ENCODE results near the gene MLYCD. TPM values are rescaled to one million over a fixed set of nuclear protein-coding genes. Genes with fewer than 3 reads are reported as not detected.
A peak's percentile ranks its signal among the peaks of the same experiment; 100 is the strongest.
"Not testable (repeated sequence)": the region's sequence is repeated elsewhere in the genome, so short reads cannot be mapped to it uniquely, and the experiment has no call there.

Gene MLYCD
- total RNA-seq, 3 donors from 2014 or later (not counting 1 experiment from before 2014, with no cell fraction given), result 8.5 to 13.2 (median 11.9) TPM

DNA sequence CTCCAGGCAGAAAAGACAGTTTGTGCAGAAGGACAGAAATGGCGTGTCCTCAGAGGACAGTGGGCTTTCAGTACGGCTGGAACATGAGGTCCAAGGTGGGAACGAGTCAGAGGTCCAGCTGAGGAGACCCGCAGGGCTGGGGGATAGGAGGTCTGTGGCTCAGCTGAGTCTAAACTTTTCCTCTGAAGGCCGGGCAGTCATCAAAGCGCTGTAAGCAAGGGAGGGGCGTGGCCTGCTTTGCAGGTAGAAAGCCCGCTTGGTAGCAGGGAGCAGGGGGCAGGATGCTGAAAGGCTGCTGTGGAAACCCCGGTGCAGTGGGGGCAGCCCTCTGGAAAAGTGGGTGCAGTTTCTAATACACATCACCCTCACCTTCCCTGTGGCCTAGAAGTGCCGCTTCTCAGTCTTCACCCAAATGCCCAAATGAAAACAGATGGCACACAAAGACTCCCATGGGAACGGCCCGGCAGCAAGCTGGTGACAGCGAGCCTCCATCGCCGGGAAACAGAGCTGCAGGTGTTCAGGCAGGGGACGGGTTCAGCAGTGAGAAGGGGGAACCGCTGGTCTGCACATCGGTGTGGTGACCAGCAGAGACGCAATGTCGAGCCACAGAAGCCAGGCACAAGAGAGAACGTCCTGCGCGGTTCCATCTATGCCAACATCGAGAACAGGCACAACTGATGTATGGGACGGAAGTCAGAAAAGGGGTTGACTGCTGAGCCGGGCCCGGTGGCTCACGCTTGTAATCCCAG is 41.9 kb downstream of the MLYCD start:
- no peak for DNase-seq
- Mint-ChIP-seq H3K4me3 (no peak overlapping the region), H3K9me3 (no peaks in the 10 kb centered on the region), H3K27me3 (ENCODE audit: low read depth in 2 of 2) (no peaks in the 10 kb centered on the region), H3K4me1 (peaks cover 0 to 6% of the 10 kb centered on the region in 2 donors), H3K36me3 (no peaks in the 10 kb centered on the region), H3K27ac (peak overlapping the region in 1 of 2 donors; percentile 10)
- WGBS (ENCODE audit: insufficient coverage), result 87% methylated on average over 28 of the region's 28 CpGs
- Histone ChIP-seq H3K27me3 (ENCODE audit: control insufficient read depth, insufficient read depth, low read length) (no peaks in the 10 kb centered on the region), H3K9me3 (ENCODE audit: control insufficient read depth, insufficient read depth, low read length) (no peaks in the 10 kb centered on the region), H3K4me3 (ENCODE audit: low read length) (no peak overlapping the region), H3K4me1 (ENCODE audit: control insufficient read depth, insufficient read depth, low read length) (peaks cover 3% of the 10 kb centered on the region), H3K36me3 (ENCODE audit: control insufficient read depth, insufficient read depth, low read length) (no peaks in the 10 kb centered on the region), H3K27ac (ENCODE audit: low read length) (no peak overlapping the region)
- TF ChIP-seq, protein P1, sequence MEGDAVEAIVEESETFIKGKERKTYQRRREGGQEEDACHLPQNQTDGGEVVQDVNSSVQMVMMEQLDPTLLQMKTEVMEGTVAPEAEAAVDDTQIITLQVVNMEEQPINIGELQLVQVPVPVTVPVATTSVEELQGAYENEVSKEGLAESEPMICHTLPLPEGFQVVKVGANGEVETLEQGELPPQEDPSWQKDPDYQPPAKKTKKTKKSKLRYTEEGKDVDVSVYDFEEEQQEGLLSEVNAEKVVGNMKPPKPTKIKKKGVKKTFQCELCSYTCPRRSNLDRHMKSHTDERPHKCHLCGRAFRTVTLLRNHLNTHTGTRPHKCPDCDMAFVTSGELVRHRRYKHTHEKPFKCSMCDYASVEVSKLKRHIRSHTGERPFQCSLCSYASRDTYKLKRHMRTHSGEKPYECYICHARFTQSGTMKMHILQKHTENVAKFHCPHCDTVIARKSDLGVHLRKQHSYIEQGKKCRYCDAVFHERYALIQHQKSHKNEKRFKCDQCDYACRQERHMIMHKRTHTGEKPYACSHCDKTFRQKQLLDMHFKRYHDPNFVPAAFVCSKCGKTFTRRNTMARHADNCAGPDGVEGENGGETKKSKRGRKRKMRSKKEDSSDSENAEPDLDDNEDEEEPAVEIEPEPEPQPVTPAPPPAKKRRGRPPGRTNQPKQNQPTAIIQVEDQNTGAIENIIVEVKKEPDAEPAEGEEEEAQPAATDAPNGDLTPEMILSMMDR (IDR thresholded peaks at IDR 0.05), result no peak
- intact Hi-C loops (cut with micrococcal nuclease), result no loop called here
- ATAC-seq, result no peak

DNA sequence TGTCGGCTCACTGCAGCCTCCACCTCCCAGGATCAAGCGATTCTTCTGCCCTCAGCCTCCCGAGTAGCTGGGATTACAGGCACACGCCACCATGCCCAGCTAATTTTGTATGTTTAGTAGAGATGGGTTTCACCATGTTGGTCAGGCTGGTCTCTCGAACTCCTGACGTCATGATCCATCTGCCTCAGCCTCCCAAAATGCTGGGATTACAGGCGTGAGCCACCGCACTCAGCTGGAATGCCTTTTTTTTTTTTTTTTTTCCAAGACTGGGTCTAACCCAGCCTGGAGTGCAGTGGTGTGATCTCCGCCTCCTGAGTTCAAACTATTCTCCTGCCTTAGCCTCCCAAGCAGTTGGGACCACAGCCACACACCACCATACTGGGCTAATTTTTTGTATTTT is 42.6 kb downstream of the MLYCD start:
- H3K4me3 Mint-ChIP-seq; H3K9me3 Mint-ChIP-seq; ATAC-seq; H3K27ac Mint-ChIP-seq; DNase-seq; H3K9me3 ChIP-seq (ENCODE audit: control insufficient read depth, insufficient read depth, low read length); H3K27me3 ChIP-seq (ENCODE audit: control insufficient read depth, insufficient read depth, low read length); H3K36me3 Mint-ChIP-seq; H3K4me1 ChIP-seq (ENCODE audit: control insufficient read depth, insufficient read depth, low read length); H3K27ac ChIP-seq (ENCODE audit: low read length); H3K4me3 ChIP-seq (ENCODE audit: low read length); H3K27me3 Mint-ChIP-seq (ENCODE audit: low read depth in 2 of 2); H3K4me1 Mint-ChIP-seq; H3K36me3 ChIP-seq (ENCODE audit: control insufficient read depth, insufficient read depth, low read length); intact Hi-C loops (cut with micrococcal nuclease): not testable (repeated sequence)
- WGBS (ENCODE audit: insufficient coverage), result 93% methylated on average over 8 of the region's 9 CpGs

DNA sequence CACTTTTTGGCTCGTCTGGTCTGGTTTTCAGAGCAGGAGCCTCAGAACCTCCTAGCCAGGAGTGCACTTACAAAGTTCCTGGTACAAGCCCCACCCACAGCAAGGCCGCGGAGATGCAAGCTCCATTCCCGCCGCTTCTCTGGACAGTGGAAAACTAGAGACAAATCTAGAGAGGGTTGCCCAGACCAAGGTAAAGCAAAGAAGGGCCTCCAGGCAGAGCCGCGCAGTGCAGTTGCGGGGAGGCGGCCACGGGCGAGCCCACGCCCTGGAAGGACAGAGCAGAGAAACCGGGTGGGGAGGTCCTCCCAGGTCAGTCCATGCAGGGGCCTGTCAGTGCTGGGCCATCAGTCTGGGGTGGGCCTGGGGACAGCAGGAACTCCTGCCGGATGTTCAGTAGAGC is 43.2 kb downstream of the MLYCD start:
- no peaks in the 10 kb centered on the region for H3K9me3 ChIP-seq (ENCODE audit: control insufficient read depth, insufficient read depth, low read length)
- Mint-ChIP-seq H3K4me1 (peaks cover 0 to 6% of the 10 kb centered on the region in 2 donors), H3K4me3 (no peak overlapping the region), H3K27ac (no peak overlapping the region), H3K27me3 (ENCODE audit: low read depth in 2 of 2) (no peaks in the 10 kb centered on the region), H3K9me3 (no peaks in the 10 kb centered on the region), H3K36me3 (no peaks in the 10 kb centered on the region)
- H3K4me3 ChIP-seq (ENCODE audit: low read length), result no peak overlapping the region
- no peaks in the 10 kb centered on the region for H3K36me3 ChIP-seq (ENCODE audit: control insufficient read depth, insufficient read depth, low read length)
- H3K27me3 ChIP-seq (ENCODE audit: control insufficient read depth, insufficient read depth, low read length), result no peaks in the 10 kb centered on the region
- intact Hi-C loops (cut with micrococcal nuclease), result no loop called here
- 90% methylated on average over 14 of the region's 14 CpGs for WGBS (ENCODE audit: insufficient coverage)
- no peak overlapping the region for H3K27ac ChIP-seq (ENCODE audit: low read length)
- ATAC-seq, result no peak
- no peak for DNase-seq
- peaks cover 3% of the 10 kb centered on the region for H3K4me1 ChIP-seq (ENCODE audit: control insufficient read depth, insufficient read depth, low read length)
- TF ChIP-seq, protein P1 (IDR thresholded peaks at IDR 0.05), result no peak

DNA sequence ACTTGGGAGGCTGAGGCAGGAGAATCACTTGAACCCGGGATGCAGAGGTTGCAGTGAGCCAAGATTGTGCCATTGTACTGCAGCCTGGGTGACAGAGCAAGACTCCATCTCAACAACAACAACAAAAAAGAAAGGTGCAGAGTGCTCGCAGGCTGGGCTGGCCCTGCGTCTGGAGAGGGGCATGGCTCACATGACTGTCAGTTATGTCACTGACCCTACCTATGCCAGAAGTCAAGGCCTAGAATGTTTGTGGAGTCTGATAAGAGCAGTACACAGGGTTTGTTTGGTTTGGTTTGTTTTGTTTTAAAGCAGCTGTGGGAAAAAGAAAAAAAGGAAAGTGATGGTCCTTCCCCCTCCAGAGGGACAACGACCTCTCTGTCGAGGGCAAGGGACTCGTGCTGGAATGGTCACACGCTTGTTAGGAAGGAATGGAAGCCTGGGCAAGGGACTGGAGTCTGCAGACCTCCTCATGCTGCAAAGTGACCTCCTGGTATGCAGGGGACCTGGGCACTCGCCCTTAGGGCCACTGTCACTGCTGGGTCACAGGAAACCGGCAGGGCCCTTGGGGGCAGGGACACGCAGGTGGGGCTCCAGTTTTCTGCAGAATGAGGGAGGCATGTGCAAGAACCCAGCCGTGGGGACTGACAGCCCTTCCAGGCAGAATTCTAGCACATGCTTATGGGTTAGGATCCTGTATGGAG is 44.0 kb downstream of the MLYCD start:
- WGBS (ENCODE audit: insufficient coverage), result 88% methylated on average over 11 of the region's 11 CpGs
- DNase-seq, result no peak
- no peaks in the 10 kb centered on the region for H3K27me3 Mint-ChIP-seq (ENCODE audit: low read depth in 2 of 2)
- Histone ChIP-seq H3K27me3 (ENCODE audit: control insufficient read depth, insufficient read depth, low read length) (no peaks in the 10 kb centered on the region), H3K27ac (ENCODE audit: low read length) (no peak overlapping the region), H3K9me3 (ENCODE audit: control insufficient read depth, insufficient read depth, low read length) (no peaks in the 10 kb centered on the region), H3K4me1 (ENCODE audit: control insufficient read depth, insufficient read depth, low read length) (peaks cover 3% of the 10 kb centered on the region), H3K36me3 (ENCODE audit: control insufficient read depth, insufficient read depth, low read length) (no peaks in the 10 kb centered on the region), H3K4me3 (ENCODE audit: low read length) (no peak overlapping the region)
- peaks cover 0 to 6% of the 10 kb centered on the region in 2 donors for H3K4me1 Mint-ChIP-seq
- no peak overlapping the region for H3K27ac Mint-ChIP-seq
- TF ChIP-seq, protein P1 (IDR thresholded peaks at IDR 0.05), result no peak
- intact Hi-C loops (cut with micrococcal nuclease), result no loop called here
- H3K36me3 Mint-ChIP-seq, result no peaks in the 10 kb centered on the region
- ATAC-seq, result no peak
- no peak overlapping the region for H3K4me3 Mint-ChIP-seq
- H3K9me3 Mint-ChIP-seq, result no peaks in the 10 kb centered on the region
